ENCODE results near the gene SCN1A. TPM values are rescaled to one million over a fixed set of nuclear protein-coding genes. Genes with fewer than 3 reads are reported as not detected.

The SCN1A gene
- total and polyA plus RNA-seq, 10 donors = under 0.01 TPM; not detected in 9

DNA sequence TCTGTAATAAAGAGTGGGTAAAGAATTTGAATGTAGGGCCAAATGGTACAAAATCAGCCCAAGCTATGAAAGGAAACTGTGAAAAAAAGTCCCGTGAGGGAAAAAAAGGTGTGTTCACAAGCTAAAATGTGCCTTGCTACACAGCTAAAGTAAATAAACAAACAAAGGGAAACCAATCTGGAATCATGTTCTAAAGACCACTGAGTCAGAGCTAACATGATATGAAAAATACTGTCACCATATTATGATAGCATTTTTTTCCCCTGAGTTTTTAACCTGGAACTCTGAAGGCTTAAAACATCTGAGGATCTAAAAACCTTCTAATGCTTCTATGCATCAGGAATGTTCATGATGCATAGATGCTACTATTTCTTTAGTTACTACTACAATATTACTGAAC, 58.8 kb downstream of the SCN1A start:
- H3K27ac ChIP-seq = no peak overlapping the region
- intact Hi-C loops (cut with DNase I; ENCODE audit: low total_unique reads) = no loop called here
- 74 to 86% (median 78%) methylated on average over 1 of the region's 1 CpG for WGBS, 5 donors

DNA sequence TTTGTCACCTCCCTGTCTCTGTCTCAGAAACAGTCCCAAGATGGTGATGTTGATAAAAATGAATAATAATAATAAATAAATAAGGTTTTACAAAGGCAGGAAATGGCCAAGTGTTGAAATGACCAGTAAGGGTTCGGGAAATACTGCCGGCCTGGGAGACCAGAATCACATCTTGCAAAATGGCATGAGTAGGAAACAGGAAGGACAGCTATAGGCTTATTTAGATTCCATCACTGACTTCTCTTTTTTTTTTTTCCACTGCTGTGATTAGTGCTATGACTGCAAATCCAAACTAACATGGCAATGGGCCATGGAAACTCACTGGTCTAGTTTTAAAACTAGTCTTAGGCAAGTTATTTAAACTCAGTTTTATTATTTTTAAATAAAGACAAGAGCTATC, 60.6 kb downstream of the SCN1A start:
- Histone ChIP-seq H3K4me1 (no peaks in the 10 kb centered on the region), H3K9me3 (no peaks in the 10 kb centered on the region), H3K36me3 (no peaks in the 10 kb centered on the region), H3K27me3 (replicated peaks in 1 of 7) (no peaks in the 10 kb centered on the region), H3K27ac (no peak overlapping the region), H3K4me3 (no peak overlapping the region)
- DNase-seq = no peak
- TF ChIP-seq POLR2AphosphoS5 (IDR thresholded peaks at IDR 0.05) (no peak), POLR2A (IDR thresholded peaks at IDR 0.05) (no peak)
- TF ChIP-seq, protein P1, sequence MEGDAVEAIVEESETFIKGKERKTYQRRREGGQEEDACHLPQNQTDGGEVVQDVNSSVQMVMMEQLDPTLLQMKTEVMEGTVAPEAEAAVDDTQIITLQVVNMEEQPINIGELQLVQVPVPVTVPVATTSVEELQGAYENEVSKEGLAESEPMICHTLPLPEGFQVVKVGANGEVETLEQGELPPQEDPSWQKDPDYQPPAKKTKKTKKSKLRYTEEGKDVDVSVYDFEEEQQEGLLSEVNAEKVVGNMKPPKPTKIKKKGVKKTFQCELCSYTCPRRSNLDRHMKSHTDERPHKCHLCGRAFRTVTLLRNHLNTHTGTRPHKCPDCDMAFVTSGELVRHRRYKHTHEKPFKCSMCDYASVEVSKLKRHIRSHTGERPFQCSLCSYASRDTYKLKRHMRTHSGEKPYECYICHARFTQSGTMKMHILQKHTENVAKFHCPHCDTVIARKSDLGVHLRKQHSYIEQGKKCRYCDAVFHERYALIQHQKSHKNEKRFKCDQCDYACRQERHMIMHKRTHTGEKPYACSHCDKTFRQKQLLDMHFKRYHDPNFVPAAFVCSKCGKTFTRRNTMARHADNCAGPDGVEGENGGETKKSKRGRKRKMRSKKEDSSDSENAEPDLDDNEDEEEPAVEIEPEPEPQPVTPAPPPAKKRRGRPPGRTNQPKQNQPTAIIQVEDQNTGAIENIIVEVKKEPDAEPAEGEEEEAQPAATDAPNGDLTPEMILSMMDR (IDR thresholded peaks at IDR 0.05 in 8 of 11, conservative IDR thresholded peaks at IDR 0.05 in 3 of 11) = no peak
- intact Hi-C loops (cut with DNase I; ENCODE audit: low total_unique reads) = no loop called here
- 35 to 68% (median 55%) methylated on average over 2 of the region's 2 CpGs for WGBS, 5 donors

More for the DNA sequence above, 58.8 kb downstream of the SCN1A start:
- Histone ChIP-seq H3K4me1 (no peaks in the 10 kb centered on the region), H3K36me3 (no peaks in the 10 kb centered on the region), H3K4me3 (no peak overlapping the region), H3K9me3 (no peaks in the 10 kb centered on the region), H3K27me3 (replicated peaks in 1 of 7) (no peaks in the 10 kb centered on the region)
- TF ChIP-seq POLR2A (IDR thresholded peaks at IDR 0.05) (no peak), POLR2AphosphoS5 (IDR thresholded peaks at IDR 0.05) (no peak)
- TF ChIP-seq, protein P1 (IDR thresholded peaks at IDR 0.05 in 8 of 11, conservative IDR thresholded peaks at IDR 0.05 in 3 of 11) = no peak
- no peak for DNase-seq

DNA sequence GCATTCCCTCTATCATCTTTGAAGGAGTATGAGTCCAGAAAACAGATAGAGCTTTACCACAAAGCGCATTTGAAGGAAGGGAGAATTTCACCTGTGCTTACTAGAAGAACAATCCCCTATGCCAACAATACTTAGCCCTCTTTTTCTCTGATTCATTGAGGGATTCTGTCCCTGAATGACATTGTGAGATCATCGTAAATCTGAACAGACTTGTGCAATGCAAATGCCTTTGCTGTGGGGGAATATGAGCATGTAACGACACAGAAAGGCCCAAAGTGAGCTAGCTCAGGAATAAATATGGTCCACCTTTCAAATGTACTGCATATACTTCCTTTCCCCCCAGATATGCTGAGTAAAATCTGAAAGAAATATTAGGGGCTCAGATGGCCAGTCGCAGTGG, 67.6 kb downstream of the SCN1A start:
- intact Hi-C loops (cut with DNase I; ENCODE audit: low total_unique reads) = no loop called here
- Histone ChIP-seq H3K4me1 (peaks cover 0 to 20% (median 5%) of the 10 kb centered on the region in 6 donors), H3K4me3 (no peak overlapping the region), H3K36me3 (no peaks in the 10 kb centered on the region), H3K9me3 (no peaks in the 10 kb centered on the region), H3K27ac (no peak overlapping the region), H3K27me3 (replicated peaks in 1 of 7) (no peaks in the 10 kb centered on the region)
- 74 to 93% (median 89%) methylated on average over 4 of the region's 4 CpGs for WGBS, 5 donors
- TF ChIP-seq POLR2AphosphoS5 (IDR thresholded peaks at IDR 0.05) = no peak
- no peak for TF ChIP-seq POLR2A (IDR thresholded peaks at IDR 0.05)
- TF ChIP-seq, protein P1 (IDR thresholded peaks at IDR 0.05 in 8 of 11, conservative IDR thresholded peaks at IDR 0.05 in 3 of 11) = no peak
- DNase-seq = no peak

DNA sequence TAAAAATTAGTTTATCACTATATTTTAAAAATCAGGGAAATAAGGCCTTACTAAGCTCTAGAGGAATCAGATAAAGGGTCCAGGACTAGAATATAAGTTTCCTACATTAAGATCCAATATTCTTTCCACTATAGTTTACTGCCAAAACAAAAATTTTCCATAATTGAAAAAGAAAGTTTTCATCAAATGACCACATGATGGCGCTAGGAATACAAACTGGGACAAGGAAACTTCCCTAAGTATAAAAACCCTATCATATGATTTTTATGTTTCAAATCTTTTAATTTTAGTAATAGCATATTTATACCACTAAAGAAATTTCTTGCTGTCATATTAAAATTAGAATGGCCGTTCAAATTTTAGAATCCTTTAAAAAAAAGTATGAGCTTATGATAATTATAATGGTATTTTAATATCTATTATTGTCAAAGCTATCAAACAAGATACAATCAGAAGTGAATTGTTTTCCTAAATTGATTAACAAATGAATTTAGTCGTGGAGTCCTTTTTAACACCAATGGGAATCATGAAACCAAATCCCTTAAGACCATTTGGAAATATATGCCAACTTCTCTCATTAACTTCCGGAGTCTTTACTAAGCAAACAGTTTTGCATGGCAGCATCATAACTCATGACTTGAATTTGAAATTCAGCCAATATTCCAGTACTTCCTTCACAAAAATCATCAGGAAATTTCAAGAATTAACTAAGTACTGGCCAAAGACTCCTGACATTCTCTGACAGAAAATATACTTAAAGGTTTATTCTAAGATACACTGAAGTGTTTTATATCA, 70.3 kb downstream of the SCN1A start:
- H3K4me3 ChIP-seq = no peak overlapping the region
- intact Hi-C loops (cut with DNase I; ENCODE audit: low total_unique reads) = loop anchor here (5.0 kb wide), 1 partner anchor 75 kb away; no protein-coding TSS in a partner anchor
- WGBS, 5 donors = 12 to 20% (median 14%) methylated on average over 4 of the region's 4 CpGs
- no peaks in the 10 kb centered on the region for H3K27me3 ChIP-seq (replicated peaks in 1 of 7)
- no peaks in the 10 kb centered on the region for H3K36me3 ChIP-seq
- peak overlapping the region in 2 of 8 donors; percentile 9 to 18 for H3K27ac ChIP-seq
- no peak for DNase-seq
- H3K4me1 ChIP-seq = peaks cover 0 to 20% (median 5%) of the 10 kb centered on the region in 6 donors
- TF ChIP-seq, protein P1 (IDR thresholded peaks at IDR 0.05 in 8 of 11, conservative IDR thresholded peaks at IDR 0.05 in 3 of 11) = peak in 7 of 11 experiments; percentile 24 to 38 (median 32)
- no peak for TF ChIP-seq POLR2A (IDR thresholded peaks at IDR 0.05)
- no peak for TF ChIP-seq POLR2AphosphoS5 (IDR thresholded peaks at IDR 0.05)
- no peaks in the 10 kb centered on the region for H3K9me3 ChIP-seq

Data from spleen (tissue), 11 donors.